ENCODE data around the gene CHRD. TPM values are rescaled to one million over a fixed set of nuclear protein-coding genes. Genes with fewer than 3 reads are reported as not detected.

Gene CHRD
- total RNA-seq, 1 donor from 2014 or later = not detected

- Mint-ChIP-seq H3K4me1 (ENCODE audit: low read depth) (no peaks in the 10 kb centered on the region), H3K27me3 (ENCODE audit: insufficient read depth) (no peaks in the 10 kb centered on the region), H3K36me3 (ENCODE audit: low read depth) (no peaks in the 10 kb centered on the region), H3K27ac (no peak overlapping the region), H3K9me3 (no peaks in the 10 kb centered on the region), H3K4me3 (no peak overlapping the region)
- intact Hi-C loops (cut with micrococcal nuclease) = loop anchor here (1.0 kb wide), 1 partner anchor 31 kb away; no protein-coding TSS in a partner anchor
- no peak for DNase-seq (ENCODE audit: low spot score)
Observed at GRCh38 chr3:184351511-184352148, 28.2 kb upstream of the CHRD start.

- H3K9me3 Mint-ChIP-seq = no peaks in the 10 kb centered on the region
- H3K4me3 Mint-ChIP-seq = no peak overlapping the region
- H3K4me1 Mint-ChIP-seq (ENCODE audit: low read depth) = no peaks in the 10 kb centered on the region
- no peaks in the 10 kb centered on the region for H3K27me3 Mint-ChIP-seq (ENCODE audit: insufficient read depth)
- no peak for DNase-seq (ENCODE audit: low spot score)
- no peak overlapping the region for H3K27ac Mint-ChIP-seq
- no peaks in the 10 kb centered on the region for H3K36me3 Mint-ChIP-seq (ENCODE audit: low read depth)
- intact Hi-C loops (cut with micrococcal nuclease) = loop anchor here (1.0 kb wide), 1 partner anchor 32 kb away; no protein-coding TSS in a partner anchor
Observed at GRCh38 chr3:184352149-184352785, 27.6 kb upstream of the CHRD start.

GRCh38 chr3:184352897-184353545 is 26.8 kb upstream of the CHRD start:
- H3K27me3 Mint-ChIP-seq (ENCODE audit: insufficient read depth) = no peaks in the 10 kb centered on the region
- H3K4me3 Mint-ChIP-seq = no peak overlapping the region
- no peaks in the 10 kb centered on the region for H3K36me3 Mint-ChIP-seq (ENCODE audit: low read depth)
- intact Hi-C loops (cut with micrococcal nuclease) = loop anchor here (1.0 kb wide), 1 partner anchor 33 kb away; no protein-coding TSS in a partner anchor
- no peaks in the 10 kb centered on the region for H3K4me1 Mint-ChIP-seq (ENCODE audit: low read depth)
- no peak overlapping the region for H3K27ac Mint-ChIP-seq
- DNase-seq (ENCODE audit: low spot score) = no peak
- no peaks in the 10 kb centered on the region for H3K9me3 Mint-ChIP-seq

- H3K9me3 Mint-ChIP-seq = no peaks in the 10 kb centered on the region
- no peaks in the 10 kb centered on the region for H3K4me1 Mint-ChIP-seq (ENCODE audit: low read depth)
- no peaks in the 10 kb centered on the region for H3K36me3 Mint-ChIP-seq (ENCODE audit: low read depth)
- no peak overlapping the region for H3K4me3 Mint-ChIP-seq
- intact Hi-C loops (cut with micrococcal nuclease) = no loop called here
- H3K27ac Mint-ChIP-seq = no peak overlapping the region
- DNase-seq (ENCODE audit: low spot score) = no peak
- no peaks in the 10 kb centered on the region for H3K27me3 Mint-ChIP-seq (ENCODE audit: insufficient read depth)
Observed at GRCh38 chr3:184353546-184353941, 26.3 kb upstream of the CHRD start.

- H3K4me3 Mint-ChIP-seq = no peak overlapping the region
- no peaks in the 10 kb centered on the region for H3K4me1 Mint-ChIP-seq (ENCODE audit: low read depth)
- H3K36me3 Mint-ChIP-seq (ENCODE audit: low read depth) = no peaks in the 10 kb centered on the region
- intact Hi-C loops (cut with micrococcal nuclease) = loop anchor here (1.0 kb wide), 1 partner anchor 9 kb away; no protein-coding TSS in a partner anchor
- DNase-seq (ENCODE audit: low spot score) = peak; percentile 22
- H3K27ac Mint-ChIP-seq = no peak overlapping the region
- H3K9me3 Mint-ChIP-seq = no peaks in the 10 kb centered on the region
- no peaks in the 10 kb centered on the region for H3K27me3 Mint-ChIP-seq (ENCODE audit: insufficient read depth)
Observed at GRCh38 chr3:184354121-184354728, 25.6 kb upstream of the CHRD start.

- Mint-ChIP-seq H3K36me3 (ENCODE audit: low read depth) (no peaks in the 10 kb centered on the region), H3K27me3 (ENCODE audit: insufficient read depth) (no peaks in the 10 kb centered on the region), H3K9me3 (no peaks in the 10 kb centered on the region), H3K4me1 (ENCODE audit: low read depth) (no peaks in the 10 kb centered on the region), H3K27ac (no peak overlapping the region), H3K4me3 (no peak overlapping the region)
- intact Hi-C loops (cut with micrococcal nuclease) = loop anchor here (1.0 kb wide), 1 partner anchor 9 kb away; no protein-coding TSS in a partner anchor
- DNase-seq (ENCODE audit: low spot score) = no peak
Observed at GRCh38 chr3:184354754-184355153, 25.1 kb upstream of the CHRD start.

GRCh38 chr3:184355261-184356040 is 24.4 kb upstream of the CHRD start:
- Mint-ChIP-seq H3K36me3 (ENCODE audit: low read depth) (no peaks in the 10 kb centered on the region), H3K27me3 (ENCODE audit: insufficient read depth) (peaks cover 6% of the 10 kb centered on the region), H3K27ac (peak overlapping the region; percentile 29), H3K4me3 (no peak overlapping the region), H3K4me1 (ENCODE audit: low read depth) (no peaks in the 10 kb centered on the region), H3K9me3 (no peaks in the 10 kb centered on the region)
- intact Hi-C loops (cut with micrococcal nuclease) = no loop called here
- DNase-seq (ENCODE audit: low spot score) = no peak

- H3K9me3 Mint-ChIP-seq = no peaks in the 10 kb centered on the region
- peaks cover 4% of the 10 kb centered on the region for H3K4me1 Mint-ChIP-seq (ENCODE audit: low read depth)
- no peak overlapping the region for H3K27ac Mint-ChIP-seq
- intact Hi-C loops (cut with micrococcal nuclease) = no loop called here
- no peak overlapping the region for H3K4me3 Mint-ChIP-seq
- no peak for DNase-seq (ENCODE audit: low spot score)
- no peaks in the 10 kb centered on the region for H3K36me3 Mint-ChIP-seq (ENCODE audit: low read depth)
- H3K27me3 Mint-ChIP-seq (ENCODE audit: insufficient read depth) = peaks cover 10% of the 10 kb centered on the region
Observed at GRCh38 chr3:184357248-184358123, 22.4 kb upstream of the CHRD start.

GRCh38 chr3:184358124-184358767 is 21.6 kb upstream of the CHRD start:
- Mint-ChIP-seq H3K27me3 (ENCODE audit: insufficient read depth) (peaks cover 10% of the 10 kb centered on the region), H3K4me3 (peak overlapping the region; percentile 30), H3K27ac (no peak overlapping the region), H3K36me3 (ENCODE audit: low read depth) (peaks cover under 1% of the 10 kb centered on the region), H3K9me3 (no peaks in the 10 kb centered on the region), H3K4me1 (ENCODE audit: low read depth) (peaks cover 4% of the 10 kb centered on the region)
- intact Hi-C loops (cut with micrococcal nuclease) = no loop called here
- no peak for DNase-seq (ENCODE audit: low spot score)

- intact Hi-C loops (cut with micrococcal nuclease) = no loop called here
- peak overlapping the region; percentile 37 for H3K4me3 Mint-ChIP-seq
- peaks cover 10% of the 10 kb centered on the region for H3K27me3 Mint-ChIP-seq (ENCODE audit: insufficient read depth)
- H3K36me3 Mint-ChIP-seq (ENCODE audit: low read depth) = peaks cover 5% of the 10 kb centered on the region
- H3K27ac Mint-ChIP-seq = no peak overlapping the region
- no peak for DNase-seq (ENCODE audit: low spot score)
- H3K4me1 Mint-ChIP-seq (ENCODE audit: low read depth) = peaks cover 4% of the 10 kb centered on the region
- no peaks in the 10 kb centered on the region for H3K9me3 Mint-ChIP-seq
Observed at GRCh38 chr3:184358921-184359350, 20.9 kb upstream of the CHRD start.

- H3K9me3 Mint-ChIP-seq = no peaks in the 10 kb centered on the region
- peaks cover 9% of the 10 kb centered on the region for H3K4me1 Mint-ChIP-seq (ENCODE audit: low read depth)
- peak overlapping the region; percentile 86 for H3K4me3 Mint-ChIP-seq
- H3K27me3 Mint-ChIP-seq (ENCODE audit: insufficient read depth) = peaks cover 10% of the 10 kb centered on the region
- H3K36me3 Mint-ChIP-seq (ENCODE audit: low read depth) = peaks cover 9% of the 10 kb centered on the region
- no peak overlapping the region for H3K27ac Mint-ChIP-seq
- intact Hi-C loops (cut with micrococcal nuclease) = loop anchor here (5.0 kb wide), 2 partner anchors 353 to 722 kb away; partner anchors contain the start of genes KLHL24 and MAGEF1
- no peak for DNase-seq (ENCODE audit: low spot score)
Observed at GRCh38 chr3:184359610-184360009, 20.2 kb upstream of the CHRD start.
